HEK293T (cell line): Measurements from ENCODE around the gene SLC35G1.

Source experiments
- ARNT ChIP-seq: fragments of 450-650 bp; IDR thresholded peaks from 2 replicates; pipeline ENCODE4 v1.6.1; 2017; ENCODE audit warnings: mild to moderate bottlenecking
- FOXK2 ChIP-seq: fragments of 450-650 bp; IDR thresholded peaks from 2 replicates; pipeline ENCODE4 v1.6.1; 2016; ENCODE audit warnings: mild to moderate bottlenecking
- FOXM1 ChIP-seq: fragments of 450-650 bp; IDR thresholded peaks from 2 replicates; pipeline ENCODE4 v1.6.1; 2017; ENCODE audit warnings: mild to moderate bottlenecking, borderline replicate concordance
- L3MBTL2 ChIP-seq: fragments of 450-650 bp; conservative IDR thresholded peaks from 2 replicates; pipeline ENCODE4 v1.6.1; 2016; ENCODE audit warnings: mild to moderate bottlenecking
- TARDBP ChIP-seq: fragments of 450-650 bp; IDR thresholded peaks from 2 replicates; pipeline ENCODE4 v1.6.1; 2016
- TF ChIP-seq, protein P1 (sequence below): fragments of 450-650 bp; IDR thresholded peaks from 2 replicates; pipeline ENCODE4 v1.6.1; 2016

DNA sequence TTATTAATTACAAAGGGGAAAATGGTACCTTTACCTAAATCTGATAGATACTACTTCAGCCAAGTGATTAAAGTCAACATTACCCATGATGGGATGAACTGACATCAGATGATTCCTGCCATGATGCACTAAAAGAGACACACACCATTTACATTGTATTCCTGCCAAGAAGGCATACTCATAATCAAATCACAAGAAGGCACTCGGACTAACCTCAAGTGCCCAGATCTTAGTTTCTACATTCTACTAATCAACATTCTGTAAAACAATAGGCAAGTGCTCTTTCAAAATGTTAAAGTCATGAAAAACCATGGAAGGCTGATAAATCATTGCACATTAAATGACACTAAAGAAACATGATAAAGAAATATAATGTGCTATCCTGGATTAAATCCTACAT, 44.4 kb downstream of the SLC35G1 start:
- TF ChIP-seq L3MBTL2: no peak
- no peak for TF ChIP-seq ARNT
- no peak for TF ChIP-seq TARDBP
- TF ChIP-seq FOXK2: no peak
- no peak for TF ChIP-seq FOXM1
- TF ChIP-seq, protein P1, sequence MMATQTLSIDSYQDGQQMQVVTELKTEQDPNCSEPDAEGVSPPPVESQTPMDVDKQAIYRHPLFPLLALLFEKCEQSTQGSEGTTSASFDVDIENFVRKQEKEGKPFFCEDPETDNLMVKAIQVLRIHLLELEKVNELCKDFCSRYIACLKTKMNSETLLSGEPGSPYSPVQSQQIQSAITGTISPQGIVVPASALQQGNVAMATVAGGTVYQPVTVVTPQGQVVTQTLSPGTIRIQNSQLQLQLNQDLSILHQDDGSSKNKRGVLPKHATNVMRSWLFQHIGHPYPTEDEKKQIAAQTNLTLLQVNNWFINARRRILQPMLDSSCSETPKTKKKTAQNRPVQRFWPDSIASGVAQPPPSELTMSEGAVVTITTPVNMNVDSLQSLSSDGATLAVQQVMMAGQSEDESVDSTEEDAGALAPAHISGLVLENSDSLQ: no peak
